HCT116 (cell line): Measurements from ENCODE around the gene CALM1. TPM values are rescaled to one million over a fixed set of nuclear protein-coding genes. Genes with fewer than 3 reads are reported as not detected.

Experiments
- ATAC-seq: fragments of 200-7000 bp; cut with Tn5 transposase; 2 replicates; pipeline ENCODE4 v1.9.1; 2020; ENCODE audit warnings: mild to moderate bottlenecking, moderate library complexity
- BruUV-seq: library from RNA; stranded (reverse); fragments of 400-500 nt; replicated peaks from 2 replicates; lab custom pipeline; 2021; lab: Mats Ljungman, UMichigan
- CTCF ChIA-PET: fragments of 300-600 bp; sonication (Branson Sonifier 250); formaldehyde crosslinking; loops from one replicate; lab custom pipeline; 2021; ENCODE audit warnings: antibody characterized with exemption; lab: Charles Lee
- POLR2A ChIA-PET: fragments of 300-600, 350-600 bp; sonication (Branson Sonifier 250); formaldehyde crosslinking; loops from one replicate; lab custom pipeline; 2021; ENCODE audit warnings: antibody characterized with exemption; lab: Charles Lee
- RAD21 ChIA-PET, 2 experiments: fragments of 300-600 bp; sonication (Branson Sonifier 250); formaldehyde crosslinking; loops; one replicate each; lab custom pipeline; 2023; ENCODE audit warnings: low total read pairs in 2 of 2; ENCODE audit not compliant: uncharacterized antibody in 2 of 2, unreplicated experiment in 2 of 2, low non-redundant PET in 1 of 2; lab: Charles Lee
- DNase-seq: peaks from one replicate; pipeline ENCODE4 v3.0.0-alpha.2; 2010; ENCODE audit warnings: low read depth, low spot score
- H2AFZ ChIP-seq: fragments of 200-600 bp; shearing (Covaris generic), sonication (generic); 2 replicates; pipeline ENCODE4 v1.6.1; 2017; ENCODE audit warnings: low read depth, mixed run types, mixed read lengths, antibody characterized with exemption, low read length; ENCODE audit not compliant: poor library complexity, severe bottlenecking
- H3K27ac ChIP-seq: 2 replicates; pipeline ENCODE4 v1.5.1; 2012; ENCODE audit warnings: low read depth, low read length
- H3K27me3 ChIP-seq: fragments of 200-600 bp; sonication (generic); 2 replicates; pipeline ENCODE4 v1.6.1; 2016; ENCODE audit warnings: mixed run types, low read length, mixed read lengths; ENCODE audit not compliant: insufficient read depth
- H3K36me3 ChIP-seq, 2 experiments: fragments of 200-500 bp in 1 of 2; fragments of 200-600 bp in 1 of 2; sonication (Bioruptor generic) in 1 of 2; sonication (generic) in 1 of 2; 2 replicates each; pipeline versions ENCODE4 v1.5.1 to v1.6.1; 2014 to 2016; ENCODE audit warnings: low read length in 2 of 2, inconsistent platforms in 1 of 2, mixed read lengths in 1 of 2, mixed run types in 1 of 2; ENCODE audit not compliant: insufficient read depth in 2 of 2, control insufficient read depth in 1 of 2
- H3K4me1 ChIP-seq, 2 experiments: fragments of 200-600 bp in 1 of 2; sonication (generic) in 1 of 2; 2 replicates each; pipeline versions ENCODE4 v1.5.1 to v1.6.1; 2012 to 2017; ENCODE audit warnings: low read length in 2 of 2, inconsistent platforms in 1 of 2, mild to moderate bottlenecking in 1 of 2, mixed read lengths in 1 of 2, mixed run types in 1 of 2, moderate library complexity in 1 of 2; ENCODE audit not compliant: insufficient read depth in 2 of 2, control insufficient read depth in 1 of 2
- H3K4me2 ChIP-seq: fragments of 200-600 bp; sonication (generic); 2 replicates; pipeline ENCODE4 v1.6.1; 2017; ENCODE audit warnings: mixed run types, low read length, mixed read lengths
- H3K4me3 ChIP-seq, 2 experiments: fragments of 200-600 bp in 1 of 2; sonication (generic) in 1 of 2; replicated peaks in 1 of 2; 2 replicates each; pipeline ENCODE4 v1.5.1; 2011 to 2016; ENCODE audit warnings: low read length in 2 of 2, control low read depth in 1 of 2, low read depth in 1 of 2, mild to moderate bottlenecking in 1 of 2, mixed read lengths in 1 of 2, mixed run types in 1 of 2
- H3K79me2 ChIP-seq: fragments of 200-600 bp; sonication (generic); 2 replicates; pipeline ENCODE4 v1.6.1; 2017; ENCODE audit warnings: mild to moderate bottlenecking, mixed run types, low read length, moderate library complexity, mixed read lengths; ENCODE audit not compliant: insufficient read depth
- H3K9ac ChIP-seq: fragments of 200-600 bp; sonication (generic); 2 replicates; pipeline ENCODE4 v1.6.1; 2016; ENCODE audit warnings: low read length, mixed read lengths
- H3K9me2 ChIP-seq: fragments of 200-600 bp; sonication (generic), shearing (Covaris generic); 2 replicates; pipeline ENCODE4 v1.6.1; 2017; ENCODE audit warnings: mixed run types, mild to moderate bottlenecking, moderate library complexity; ENCODE audit not compliant: insufficient read depth
- H3K9me3 ChIP-seq, 2 experiments: fragments of 200-500 bp in 1 of 2; fragments of 200-600 bp in 1 of 2; sonication (Bioruptor generic) in 1 of 2; sonication (generic) in 1 of 2; 2 replicates each; pipeline ENCODE4 v1.6.1; 2014 to 2017; ENCODE audit warnings: low read length in 2 of 2, mixed read lengths in 2 of 2, inconsistent platforms in 1 of 2, low read depth in 1 of 2, mild to moderate bottlenecking in 1 of 2, mixed run types in 1 of 2, moderate library complexity in 1 of 2; ENCODE audit not compliant: control insufficient read depth in 1 of 2, insufficient read depth in 1 of 2
- H4K20me1 ChIP-seq: fragments of 200-600 bp; sonication (generic), shearing (Covaris generic); 2 replicates; pipeline ENCODE4 v1.6.1; 2017; ENCODE audit warnings: mixed run types, mild to moderate bottlenecking, moderate library complexity; ENCODE audit not compliant: insufficient read depth
- CEBPB ChIP-seq: IDR thresholded peaks from 2 replicates; pipeline ENCODE4 v1.6.1; 2012; ENCODE audit warnings: low read depth
- ELF1 ChIP-seq: IDR thresholded peaks from 2 replicates; pipeline ENCODE4 v1.6.1; 2012; ENCODE audit warnings: low read depth, borderline replicate concordance
- EZH2 ChIP-seq: fragments of 200-600 bp; sonication (generic); IDR thresholded peaks from 2 replicates; pipeline ENCODE4 v1.6.1; 2017; ENCODE audit warnings: antibody characterized with exemption, mixed run types
- JUND ChIP-seq: IDR thresholded peaks from 2 replicates; pipeline ENCODE4 v1.6.1; 2012
- POLR2A ChIP-seq: IDR thresholded peaks from 2 replicates; pipeline ENCODE4 v1.7.0; 2011; ENCODE audit warnings: borderline replicate concordance; ENCODE audit not compliant: insufficient read depth, insufficient read length; ENCODE audit errors: extremely low read depth
- POLR2AphosphoS5 ChIP-seq: IDR thresholded peaks from 2 replicates; pipeline ENCODE4 v1.6.1; 2011; ENCODE audit warnings: mild to moderate bottlenecking, low read depth, low read length, moderate library complexity
- RAD21 ChIP-seq: IDR thresholded peaks from 2 replicates; pipeline ENCODE4 v1.6.1; 2012; ENCODE audit warnings: low read depth, mild to moderate bottlenecking
- SP1 ChIP-seq: IDR thresholded peaks from 2 replicates; pipeline ENCODE4 v1.6.1; 2012; ENCODE audit warnings: low read depth
- TCF7L2 ChIP-seq: IDR thresholded peaks from 2 replicates; pipeline ENCODE4 v1.7.0; 2011; ENCODE audit warnings: borderline replicate concordance, inconsistent platforms; ENCODE audit not compliant: insufficient read depth, insufficient read length; ENCODE audit errors: extremely low read depth
- ZFX ChIP-seq: fragments of 450-650 bp; IDR thresholded peaks from 2 replicates; pipeline ENCODE4 v1.6.1; 2017
- intact Hi-C: fragments of 100-400 bp; cut with micrococcal nuclease; formaldehyde crosslinking; loops from 2 replicates; pipeline ENCODE4 v1.10.0; 2022
- total RNA-seq: library from RNA; stranded (reverse); gene quantifications from one replicate; pipeline ENCODE4 v1.2.1, GENCODE V29; 2021; ENCODE audit not compliant: unreplicated experiment
- TF ChIP-seq, protein P1 (sequence below), 3 experiments: fragments of 200-600 bp in 1 of 3; sonication (generic) in 1 of 3; IDR thresholded peaks in 2 of 3; conservative IDR thresholded peaks in 1 of 3; 2 replicates each; pipeline ENCODE4 v1.5.1; 2012 to 2017; ENCODE audit warnings: low read depth in 2 of 3, low read length in 2 of 3, antibody characterized with exemption in 1 of 3, borderline replicate concordance in 1 of 3, control low read depth in 1 of 3, mild to moderate bottlenecking in 1 of 3, mixed read lengths in 1 of 3, mixed run types in 1 of 3, moderate library complexity in 1 of 3; ENCODE audit not compliant: insufficient read depth in 1 of 3
- TF ChIP-seq, protein P2 (sequence below): IDR thresholded peaks from 2 replicates; pipeline ENCODE4 v1.6.1; 2012
- TF ChIP-seq, protein P3 (sequence below): IDR thresholded peaks from 2 replicates; pipeline ENCODE4 v1.6.1; 2012
- TF ChIP-seq, protein P4 (sequence below): IDR thresholded peaks from 2 replicates; pipeline ENCODE4 v1.6.1; 2012; ENCODE audit warnings: low read depth

Gene CALM1
- total RNA-seq, 1 experiment from 2014 or later: 261 TPM

DNA sequence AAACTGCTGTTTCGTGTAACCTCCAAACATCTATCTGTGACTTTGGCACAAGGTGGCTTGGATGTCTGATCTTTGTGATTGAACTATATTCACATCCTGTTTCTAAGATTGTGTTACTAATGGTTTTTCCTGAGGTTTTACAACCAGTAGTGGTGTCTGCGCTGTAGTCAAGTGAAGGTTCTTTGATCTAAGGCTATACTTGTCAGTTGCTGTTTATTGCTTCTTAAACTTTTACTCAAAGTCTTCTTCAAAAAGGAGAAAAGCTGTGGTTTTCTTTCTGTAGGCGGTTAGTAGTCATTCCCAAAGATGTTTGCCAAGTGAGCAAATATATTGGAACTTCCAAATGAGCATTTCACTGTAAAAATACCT, 12.3 kb upstream of the CALM1 start (continued):
- no peak for TF ChIP-seq EZH2
- TF ChIP-seq SP1: no peak
- TF ChIP-seq JUND: no peak
- TF ChIP-seq TCF7L2: no peak
- TF ChIP-seq RAD21: no peak
- no peak for TF ChIP-seq ZFX
- TF ChIP-seq ELF1: no peak

DNA sequence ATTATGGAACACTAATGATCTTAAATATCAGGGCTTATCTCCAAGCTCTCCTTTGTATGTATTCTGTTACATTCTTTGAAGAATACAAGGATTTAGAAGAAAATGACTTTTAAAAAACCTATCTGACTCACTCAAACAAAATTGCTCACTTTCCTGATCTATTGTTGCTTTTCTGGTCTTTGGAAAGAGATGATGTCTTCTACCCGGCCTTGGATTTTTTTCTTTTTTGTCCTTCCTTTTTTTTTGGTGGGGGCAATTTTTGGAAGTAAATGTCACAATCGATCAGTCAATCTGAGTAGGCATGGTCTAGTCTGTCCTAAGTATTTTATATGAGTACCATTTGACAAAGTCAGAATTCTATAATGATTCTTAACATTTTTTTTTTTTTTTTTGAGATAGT, 10.5 kb upstream of the CALM1 start:
- BruUV-seq: no TSS peak
- Histone ChIP-seq H3K9me2 (no peaks in the 10 kb centered on the region), H3K4me2 (no peak overlapping the region), H4K20me1 (no peaks in the 10 kb centered on the region), H2AFZ (no peak overlapping the region), H3K27me3 (no peaks in the 10 kb centered on the region), H3K9ac (no peak overlapping the region), H3K9me3 (no peaks in the 10 kb centered on the region), H3K4me1 (peaks cover 11 to 30% of the 10 kb centered on the region in 2 experiments), H3K36me3 (no peaks in the 10 kb centered on the region), H3K79me2 (no peaks in the 10 kb centered on the region), H3K4me3 (no peak overlapping the region), H3K27ac (no peak overlapping the region)
- ATAC-seq: no peak
- intact Hi-C loops: no loop called here
- no peak for TF ChIP-seq ELF1
- TF ChIP-seq RAD21: no peak
- no peak for TF ChIP-seq ZFX
- TF ChIP-seq, protein P1, sequence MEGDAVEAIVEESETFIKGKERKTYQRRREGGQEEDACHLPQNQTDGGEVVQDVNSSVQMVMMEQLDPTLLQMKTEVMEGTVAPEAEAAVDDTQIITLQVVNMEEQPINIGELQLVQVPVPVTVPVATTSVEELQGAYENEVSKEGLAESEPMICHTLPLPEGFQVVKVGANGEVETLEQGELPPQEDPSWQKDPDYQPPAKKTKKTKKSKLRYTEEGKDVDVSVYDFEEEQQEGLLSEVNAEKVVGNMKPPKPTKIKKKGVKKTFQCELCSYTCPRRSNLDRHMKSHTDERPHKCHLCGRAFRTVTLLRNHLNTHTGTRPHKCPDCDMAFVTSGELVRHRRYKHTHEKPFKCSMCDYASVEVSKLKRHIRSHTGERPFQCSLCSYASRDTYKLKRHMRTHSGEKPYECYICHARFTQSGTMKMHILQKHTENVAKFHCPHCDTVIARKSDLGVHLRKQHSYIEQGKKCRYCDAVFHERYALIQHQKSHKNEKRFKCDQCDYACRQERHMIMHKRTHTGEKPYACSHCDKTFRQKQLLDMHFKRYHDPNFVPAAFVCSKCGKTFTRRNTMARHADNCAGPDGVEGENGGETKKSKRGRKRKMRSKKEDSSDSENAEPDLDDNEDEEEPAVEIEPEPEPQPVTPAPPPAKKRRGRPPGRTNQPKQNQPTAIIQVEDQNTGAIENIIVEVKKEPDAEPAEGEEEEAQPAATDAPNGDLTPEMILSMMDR (IDR thresholded peaks at IDR 0.05 in 2 of 3, conservative IDR thresholded peaks at IDR 0.05 in 1 of 3; ENCODE audit: borderline replicate concordance in 1 of 3, insufficient read depth in 1 of 3, low read depth in 2 of 3, low read length in 2 of 3): no peak
- TF ChIP-seq POLR2A: no peak
- TF ChIP-seq, protein P2, sequence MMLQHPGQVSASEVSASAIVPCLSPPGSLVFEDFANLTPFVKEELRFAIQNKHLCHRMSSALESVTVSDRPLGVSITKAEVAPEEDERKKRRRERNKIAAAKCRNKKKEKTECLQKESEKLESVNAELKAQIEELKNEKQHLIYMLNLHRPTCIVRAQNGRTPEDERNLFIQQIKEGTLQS: no peak
- TF ChIP-seq, protein P3, sequence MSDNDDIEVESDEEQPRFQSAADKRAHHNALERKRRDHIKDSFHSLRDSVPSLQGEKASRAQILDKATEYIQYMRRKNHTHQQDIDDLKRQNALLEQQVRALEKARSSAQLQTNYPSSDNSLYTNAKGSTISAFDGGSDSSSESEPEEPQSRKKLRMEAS: no peak
- no peak for TF ChIP-seq TCF7L2
- TF ChIP-seq CEBPB: no peak
- no peak for TF ChIP-seq POLR2AphosphoS5
- TF ChIP-seq, protein P4, sequence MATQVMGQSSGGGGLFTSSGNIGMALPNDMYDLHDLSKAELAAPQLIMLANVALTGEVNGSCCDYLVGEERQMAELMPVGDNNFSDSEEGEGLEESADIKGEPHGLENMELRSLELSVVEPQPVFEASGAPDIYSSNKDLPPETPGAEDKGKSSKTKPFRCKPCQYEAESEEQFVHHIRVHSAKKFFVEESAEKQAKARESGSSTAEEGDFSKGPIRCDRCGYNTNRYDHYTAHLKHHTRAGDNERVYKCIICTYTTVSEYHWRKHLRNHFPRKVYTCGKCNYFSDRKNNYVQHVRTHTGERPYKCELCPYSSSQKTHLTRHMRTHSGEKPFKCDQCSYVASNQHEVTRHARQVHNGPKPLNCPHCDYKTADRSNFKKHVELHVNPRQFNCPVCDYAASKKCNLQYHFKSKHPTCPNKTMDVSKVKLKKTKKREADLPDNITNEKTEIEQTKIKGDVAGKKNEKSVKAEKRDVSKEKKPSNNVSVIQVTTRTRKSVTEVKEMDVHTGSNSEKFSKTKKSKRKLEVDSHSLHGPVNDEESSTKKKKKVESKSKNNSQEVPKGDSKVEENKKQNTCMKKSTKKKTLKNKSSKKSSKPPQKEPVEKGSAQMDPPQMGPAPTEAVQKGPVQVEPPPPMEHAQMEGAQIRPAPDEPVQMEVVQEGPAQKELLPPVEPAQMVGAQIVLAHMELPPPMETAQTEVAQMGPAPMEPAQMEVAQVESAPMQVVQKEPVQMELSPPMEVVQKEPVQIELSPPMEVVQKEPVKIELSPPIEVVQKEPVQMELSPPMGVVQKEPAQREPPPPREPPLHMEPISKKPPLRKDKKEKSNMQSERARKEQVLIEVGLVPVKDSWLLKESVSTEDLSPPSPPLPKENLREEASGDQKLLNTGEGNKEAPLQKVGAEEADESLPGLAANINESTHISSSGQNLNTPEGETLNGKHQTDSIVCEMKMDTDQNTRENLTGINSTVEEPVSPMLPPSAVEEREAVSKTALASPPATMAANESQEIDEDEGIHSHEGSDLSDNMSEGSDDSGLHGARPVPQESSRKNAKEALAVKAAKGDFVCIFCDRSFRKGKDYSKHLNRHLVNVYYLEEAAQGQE: no peak
- TF ChIP-seq JUND: no peak
- ChIA-PET CTCF (no interaction called here), RAD21 (no interaction called here), POLR2A (no interaction called here)
- DNase-seq: no peak
